Measurements from ENCODE around the gene MYADM.

MYADM gene

GRCh38 chr19:53896682-53897081 lies 29.0 kb downstream of the MYADM start:
- H3K4me3 Mint-ChIP-seq = no peak overlapping the region
- H3K27me3 Mint-ChIP-seq = peaks cover 65% of the 10 kb centered on the region
- H3K27ac Mint-ChIP-seq = no peak overlapping the region
- H3K4me1 Mint-ChIP-seq = no peaks in the 10 kb centered on the region
- H3K9me3 Mint-ChIP-seq = peaks cover 16% of the 10 kb centered on the region
- H3K36me3 Mint-ChIP-seq = no peaks in the 10 kb centered on the region
- ATAC-seq = no peak

- peaks cover 57% of the 10 kb centered on the region for H3K27me3 Mint-ChIP-seq
- H3K36me3 Mint-ChIP-seq = no peaks in the 10 kb centered on the region
- H3K4me3 Mint-ChIP-seq = no peak overlapping the region
- H3K4me1 Mint-ChIP-seq = no peaks in the 10 kb centered on the region
- H3K27ac Mint-ChIP-seq = no peak overlapping the region
- no peak for ATAC-seq
- peaks cover 11% of the 10 kb centered on the region for H3K9me3 Mint-ChIP-seq
These were observed 29.8 kb downstream of the MYADM start for GRCh38 chr19:53897459-53897858.

- H3K9me3 Mint-ChIP-seq = peaks cover 12% of the 10 kb centered on the region
- peaks cover 50% of the 10 kb centered on the region for H3K27me3 Mint-ChIP-seq
- no peak overlapping the region for H3K27ac Mint-ChIP-seq
- H3K4me3 Mint-ChIP-seq = no peak overlapping the region
- no peaks in the 10 kb centered on the region for H3K4me1 Mint-ChIP-seq
- no peak for ATAC-seq
- no peaks in the 10 kb centered on the region for H3K36me3 Mint-ChIP-seq
These were observed 30.5 kb downstream of the MYADM start for GRCh38 chr19:53898166-53898565.

GRCh38 chr19:53898636-53899341 lies 31.1 kb downstream of the MYADM start:
- H3K9me3 Mint-ChIP-seq = peaks cover 12% of the 10 kb centered on the region
- no peaks in the 10 kb centered on the region for H3K36me3 Mint-ChIP-seq
- no peaks in the 10 kb centered on the region for H3K4me1 Mint-ChIP-seq
- no peak for ATAC-seq
- no peak overlapping the region for H3K4me3 Mint-ChIP-seq
- H3K27me3 Mint-ChIP-seq = peaks cover 44% of the 10 kb centered on the region
- H3K27ac Mint-ChIP-seq = no peak overlapping the region

- Mint-ChIP-seq H3K4me1 (no peaks in the 10 kb centered on the region), H3K27me3 (peaks cover 36% of the 10 kb centered on the region), H3K27ac (no peak overlapping the region), H3K9me3 (peaks cover 12% of the 10 kb centered on the region), H3K4me3 (no peak overlapping the region), H3K36me3 (no peaks in the 10 kb centered on the region)
- no peak for ATAC-seq
These were observed 32.6 kb downstream of the MYADM start for GRCh38 chr19:53900191-53900860.

GRCh38 chr19:53903055-53903680 lies 35.5 kb downstream of the MYADM start:
- Mint-ChIP-seq H3K36me3 (peaks cover 5% of the 10 kb centered on the region), H3K4me1 (peaks cover 14% of the 10 kb centered on the region), H3K9me3 (peaks cover 14% of the 10 kb centered on the region), H3K4me3 (no peak overlapping the region), H3K27ac (no peak overlapping the region), H3K27me3 (peaks cover 45% of the 10 kb centered on the region)
- no peak for ATAC-seq

GRCh38 chr19:53904909-53905308 lies 37.2 kb downstream of the MYADM start:
- Mint-ChIP-seq H3K4me3 (no peak overlapping the region), H3K27me3 (peaks cover 52% of the 10 kb centered on the region), H3K36me3 (peaks cover 12% of the 10 kb centered on the region), H3K9me3 (peaks cover 15% of the 10 kb centered on the region), H3K4me1 (peaks cover 21% of the 10 kb centered on the region), H3K27ac (no peak overlapping the region)
- no peak for ATAC-seq

GRCh38 chr19:53905787-53906186 lies 38.1 kb downstream of the MYADM start:
- no peak overlapping the region for H3K4me3 Mint-ChIP-seq
- peaks cover 17% of the 10 kb centered on the region for H3K9me3 Mint-ChIP-seq
- H3K4me1 Mint-ChIP-seq = peaks cover 21% of the 10 kb centered on the region
- ATAC-seq = no peak
- peaks cover 60% of the 10 kb centered on the region for H3K27me3 Mint-ChIP-seq
- peaks cover 12% of the 10 kb centered on the region for H3K36me3 Mint-ChIP-seq
- no peak overlapping the region for H3K27ac Mint-ChIP-seq

- peaks cover 21% of the 10 kb centered on the region for H3K4me1 Mint-ChIP-seq
- H3K27ac Mint-ChIP-seq = no peak overlapping the region
- peaks cover 12% of the 10 kb centered on the region for H3K36me3 Mint-ChIP-seq
- H3K27me3 Mint-ChIP-seq = peaks cover 67% of the 10 kb centered on the region
- no peak overlapping the region for H3K4me3 Mint-ChIP-seq
- ATAC-seq = no peak
- peaks cover 20% of the 10 kb centered on the region for H3K9me3 Mint-ChIP-seq
These were observed 38.8 kb downstream of the MYADM start for GRCh38 chr19:53906211-53907192.

- H3K4me3 Mint-ChIP-seq = no peak overlapping the region
- no peak overlapping the region for H3K27ac Mint-ChIP-seq
- peaks cover 21% of the 10 kb centered on the region for H3K9me3 Mint-ChIP-seq
- H3K27me3 Mint-ChIP-seq = peaks cover 74% of the 10 kb centered on the region
- no peak for ATAC-seq
- peaks cover 12% of the 10 kb centered on the region for H3K36me3 Mint-ChIP-seq
- H3K4me1 Mint-ChIP-seq = peaks cover 21% of the 10 kb centered on the region
These were observed 39.5 kb downstream of the MYADM start for GRCh38 chr19:53907193-53907581.

GRCh38 chr19:53907690-53908089 lies 40.0 kb downstream of the MYADM start:
- no peak overlapping the region for H3K27ac Mint-ChIP-seq
- H3K4me1 Mint-ChIP-seq = peaks cover 21% of the 10 kb centered on the region
- H3K4me3 Mint-ChIP-seq = no peak overlapping the region
- peaks cover 76% of the 10 kb centered on the region for H3K27me3 Mint-ChIP-seq
- no peak for ATAC-seq
- peaks cover 12% of the 10 kb centered on the region for H3K36me3 Mint-ChIP-seq
- peaks cover 21% of the 10 kb centered on the region for H3K9me3 Mint-ChIP-seq

GRCh38 chr19:53908106-53908934 lies 40.6 kb downstream of the MYADM start:
- H3K27ac Mint-ChIP-seq = no peak overlapping the region

GRCh38 chr19:53908935-53909415 lies 41.3 kb downstream of the MYADM start, which contains the start of gene CACNG7:
Gene CACNG7 (plus strand): TSS chr19:53909278. CDS start chr19:53912832, 3,554 bp downstream.
- no peak for ATAC-seq
- H3K4me3 Mint-ChIP-seq = peak within 1 kb of the TSS; percentile 2
- peaks cover 12% of the 10 kb centered on the region for H3K36me3 Mint-ChIP-seq
- peaks cover 76% of the 10 kb centered on the region for H3K27me3 Mint-ChIP-seq
- no peak within 1 kb of the TSS for H3K27ac Mint-ChIP-seq
- peaks cover 18% of the 10 kb centered on the region for H3K9me3 Mint-ChIP-seq
- H3K4me1 Mint-ChIP-seq = peaks cover 21% of the 10 kb centered on the region

More at GRCh38 chr19:53908106-53908934, 40.6 kb downstream of the MYADM start:
- ATAC-seq = no peak
- Mint-ChIP-seq H3K4me1 (peaks cover 21% of the 10 kb centered on the region), H3K27me3 (peaks cover 76% of the 10 kb centered on the region), H3K9me3 (peaks cover 18% of the 10 kb centered on the region), H3K36me3 (peaks cover 12% of the 10 kb centered on the region), H3K4me3 (peak overlapping the region; percentile 2)
